Fibroblast of pulmonary artery (primary cell): ENCODE data around the gene KCNQ1.

Experiments used
- DNase-seq: peaks from one replicate; pipeline ENCODE4 v3.0.0-alpha.2; 2010; ENCODE audit warnings: low read depth
- H3K4me3 ChIP-seq: replicated peaks from 2 replicates; pipeline ENCODE4 v1.5.1; 2011; ENCODE audit warnings: low read depth, mild to moderate bottlenecking, control low read depth, low read length, moderate library complexity
- CTCF ChIP-seq: IDR thresholded peaks from 2 replicates; pipeline ENCODE4 v1.5.1; 2011; ENCODE audit warnings: mild to moderate bottlenecking, control low read depth, low read length, inconsistent platforms; ENCODE audit errors: missing control alignments

KCNQ1 gene

GRCh38 chr11:2652333-2653197 lies 207.8 kb downstream of the KCNQ1 start:
- DNase-seq = no peak
- TF ChIP-seq CTCF = no peak
- no peak overlapping the region for H3K4me3 ChIP-seq

GRCh38 chr11:2653198-2653551 lies 208.4 kb downstream of the KCNQ1 start:
- no peak for DNase-seq
- no peak overlapping the region for H3K4me3 ChIP-seq
- TF ChIP-seq CTCF = no peak

GRCh38 chr11:2653930-2654739 lies 209.3 kb downstream of the KCNQ1 start:
- TF ChIP-seq CTCF = no peak
- no peak overlapping the region for H3K4me3 ChIP-seq
- no peak for DNase-seq

DNA sequence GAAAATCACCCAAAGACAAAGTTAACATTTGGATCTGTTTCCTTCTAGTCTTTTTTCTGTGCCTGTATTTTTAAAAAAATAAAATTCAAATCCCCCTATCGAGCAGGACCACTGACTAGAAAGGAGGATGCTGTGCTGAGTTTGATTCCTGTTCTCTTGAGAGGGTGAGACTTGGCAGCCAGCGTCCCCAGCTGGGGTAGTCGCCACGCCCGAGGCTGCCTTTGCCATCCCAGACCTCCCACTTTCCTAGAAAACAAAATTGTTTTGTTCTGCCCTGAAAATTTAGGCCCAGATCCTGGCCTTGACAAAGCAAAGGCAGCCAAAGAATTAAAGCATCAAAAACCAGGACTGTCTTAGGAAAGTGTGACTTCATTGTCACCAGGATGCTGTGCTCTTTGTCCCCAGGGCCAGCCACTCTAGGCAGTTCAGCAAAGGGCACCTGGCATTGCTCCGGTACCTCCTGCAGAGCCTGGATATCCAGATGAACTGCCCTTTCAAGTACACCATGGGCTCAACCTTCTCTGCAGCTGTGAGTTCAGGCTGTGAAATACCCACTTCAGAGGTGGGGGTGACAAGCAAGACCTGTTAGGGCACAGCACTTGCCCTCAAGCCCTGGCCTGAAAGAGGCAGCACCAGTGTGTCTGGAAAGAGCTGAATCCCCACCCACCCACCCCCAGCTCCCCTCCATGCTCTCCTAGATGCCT lies 210.4 kb downstream of the KCNQ1 start:
- no peak overlapping the region for H3K4me3 ChIP-seq
- DNase-seq = no peak
- no peak for TF ChIP-seq CTCF

DNA sequence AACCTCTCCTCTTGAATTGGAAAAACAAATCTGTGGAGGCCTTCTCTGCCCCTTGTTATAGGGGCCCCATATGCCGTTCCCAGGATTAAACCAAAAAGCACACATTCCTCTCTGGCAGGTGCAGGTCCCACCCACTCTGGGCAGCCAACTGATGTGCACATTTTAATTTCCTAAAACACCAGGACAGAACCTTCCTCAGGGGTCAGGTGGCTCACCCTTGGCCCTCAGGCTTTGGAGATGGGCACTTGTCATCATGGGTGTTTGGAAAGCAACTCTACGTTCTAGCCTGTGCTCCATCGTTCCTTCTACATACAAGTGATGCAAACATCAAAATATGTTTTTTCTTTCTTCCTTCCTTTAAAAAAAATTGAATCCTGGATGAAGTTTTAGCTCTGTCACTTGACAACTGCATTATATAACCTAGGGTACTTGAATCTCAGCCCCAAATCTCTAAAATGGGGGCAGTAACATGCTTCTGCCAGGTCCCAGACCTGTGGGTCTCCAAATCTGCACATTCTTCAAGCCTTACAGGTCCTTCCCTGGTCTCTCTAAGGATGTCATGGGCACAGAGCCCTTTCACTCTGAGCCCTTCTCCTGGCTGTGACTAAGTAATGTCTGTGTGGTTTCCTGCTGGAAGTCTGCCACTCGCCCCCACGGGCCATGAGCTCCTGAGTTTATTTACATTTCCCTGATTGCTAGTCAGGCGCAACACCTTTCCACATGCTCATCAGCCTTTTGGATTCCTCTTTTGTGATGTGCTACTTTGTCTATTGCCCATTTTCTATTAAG lies 211.2 kb downstream of the KCNQ1 start:
- TF ChIP-seq CTCF = no peak
- H3K4me3 ChIP-seq = no peak overlapping the region
- no peak for DNase-seq

GRCh38 chr11:2656859-2657258 lies 212.1 kb downstream of the KCNQ1 start:
- no peak for DNase-seq
- no peak overlapping the region for H3K4me3 ChIP-seq
- no peak for TF ChIP-seq CTCF
